ENCODE results near the gene PPFIA4. TPM values are rescaled to one million over a fixed set of nuclear protein-coding genes. Genes with fewer than 3 reads are reported as not detected.

PPFIA4 gene
- total and polyA plus RNA-seq, 2 of the 4 experiments (the other 2 are of a cell fraction), result 5.4 to 13.7 TPM

GRCh38 chr1:202998836-202999750 is 27.2 kb upstream of the PPFIA4 start (continued):
- TF ChIP-seq CEBPB (IDR thresholded peaks at IDR 0.05; ENCODE audit: low read depth, low read length) (no peak), MAZ (IDR thresholded peaks at IDR 0.05; ENCODE audit: borderline replicate concordance, low read depth, low read length) (no peak)

GRCh38 chr1:203000217-203000944 is 25.9 kb upstream of the PPFIA4 start:
- Histone ChIP-seq H3K18ac (ENCODE audit: low read depth, low read length) (no peak overlapping the region), H2BK15ac (ENCODE audit: low read depth, low read length) (no peak overlapping the region), H4K8ac (ENCODE audit: low read depth in 2 of 2, low read length in 2 of 2) (no peak overlapping the region), H3K23ac (ENCODE audit: low read depth, low read length) (no peak overlapping the region), H4K20me1 (ENCODE audit: insufficient read depth, low read length) (no peaks in the 10 kb centered on the region), H2AK9ac (replicated peaks; ENCODE audit: low read depth, low read length, poor library complexity) (no peak overlapping the region), H2BK5ac (ENCODE audit: low read depth, low read length, poor library complexity, severe bottlenecking) (no peak overlapping the region), H3K56ac (ENCODE audit: extremely low read depth, insufficient read depth, low read length) (no peak overlapping the region), H3K4ac (ENCODE audit: low read depth, low read length) (no peak overlapping the region), H3K9me3 (ENCODE audit: control insufficient read depth, insufficient read depth, low read length) (no peaks in the 10 kb centered on the region), H3K27me3 (ENCODE audit: control insufficient read depth, insufficient read depth, low read length) (peaks cover 6% of the 10 kb centered on the region), H3K79me1 (ENCODE audit: low read depth in 1 of 2, low read length in 2 of 2) (no peaks in the 10 kb centered on the region), H2AFZ (replicated peaks; ENCODE audit: low read length, poor library complexity) (no peak overlapping the region), H3K14ac (replicated peaks; ENCODE audit: low read depth, low read length) (no peak overlapping the region), H4K5ac (ENCODE audit: low read depth, low read length) (no peak overlapping the region), H2BK20ac (ENCODE audit: low read depth, low read length) (no peak overlapping the region), H2AK5ac (ENCODE audit: low read depth, low read length) (no peak overlapping the region), H3K4me3 (ENCODE audit: insufficient read depth, low read depth, low read length) (no peak overlapping the region), H3K9ac (ENCODE audit: low read depth, low read length) (no peak overlapping the region), H4K91ac (ENCODE audit: insufficient read depth, low read depth, low read length) (no peak overlapping the region), H3K4me1 (ENCODE audit: control insufficient read depth, insufficient read depth, low read length) (no peaks in the 10 kb centered on the region), H3K4me2 (ENCODE audit: low read depth, low read length) (no peak overlapping the region), H3K36me3 (ENCODE audit: control insufficient read depth, insufficient read depth, low read length) (no peaks in the 10 kb centered on the region), H3K27ac (ENCODE audit: insufficient read depth, low read length) (no peak overlapping the region), H3K9me1 (ENCODE audit: insufficient read depth, low read length) (no peaks in the 10 kb centered on the region), H2BK120ac (ENCODE audit: low read depth, low read length) (no peak overlapping the region)
- DNase-seq (no peak), ATAC-seq (ENCODE audit: low read depth) (no peak)
- dilution Hi-C loops (cut with HindIII; ENCODE audit: low sequenced_read_pairs, unreplicated experiment), result no loop called here
- intact Hi-C loops (cut with micrococcal nuclease), result no loop called here
- in situ Hi-C loops (cut with MboI; ENCODE audit: low sequenced_read_pairs), result no loop called here
- no TSS peak for BruUV-seq (replicated peaks)
- ChIA-PET CTCF (interaction anchor here (0.9 to 1.5 kb wide), 2 partner anchors 73 to 85 kb away, joined by 3 to 7 read pairs; partner anchors contain the start of gene KLHL12), POLR2A (ENCODE audit: unreplicated experiment) (no interaction called here)
- no CpG with 5 or more reads among the region's 3 CpGs for WGBS, 2 experiments (ENCODE audit: extremely low coverage in 2 of 2, insufficient read length in 1 of 2)
- TF ChIP-seq RAD21 (IDR thresholded peaks at IDR 0.05; ENCODE audit: low read length) (no peak), POLR2A (IDR thresholded peaks at IDR 0.05; ENCODE audit: low read depth, low read length) (no peak), RCOR1 (IDR thresholded peaks at IDR 0.05; ENCODE audit: insufficient replicate concordance, low read length) (no peak), CEBPB (IDR thresholded peaks at IDR 0.05; ENCODE audit: low read depth, low read length) (no peak), MAZ (IDR thresholded peaks at IDR 0.05; ENCODE audit: borderline replicate concordance, low read depth, low read length) (no peak), FOS (IDR thresholded peaks at IDR 0.05; ENCODE audit: low read depth, low read length) (no peak), CHD1 (IDR thresholded peaks at IDR 0.05; ENCODE audit: low read depth, low read length) (no peak), BHLHE40 (IDR thresholded peaks at IDR 0.05; ENCODE audit: low read depth, low read length) (no peak), MXI1 (IDR thresholded peaks at IDR 0.05; ENCODE audit: borderline replicate concordance, low read depth, low read length) (no peak), MAFK (IDR thresholded peaks at IDR 0.05; ENCODE audit: low read depth, low read length) (no peak), RFX5 (IDR thresholded peaks at IDR 0.05; ENCODE audit: low read depth, low read length) (no peak), NFE2L2 (IDR thresholded peaks at IDR 0.05; ENCODE audit: low read depth, low read length) (no peak), USF2 (IDR thresholded peaks at IDR 0.05; ENCODE audit: low read depth, low read length) (no peak)
